GM18858 (cell line): Measurements from ENCODE around the gene MTCL1.

ENCODE experiments used
- ATAC-seq: cut with Tn5 transposase; IDR thresholded peaks from one replicate; pipeline ENCODE4 v1.9.1; 2021; ENCODE audit not compliant: unreplicated experiment

MTCL1 gene

DNA sequence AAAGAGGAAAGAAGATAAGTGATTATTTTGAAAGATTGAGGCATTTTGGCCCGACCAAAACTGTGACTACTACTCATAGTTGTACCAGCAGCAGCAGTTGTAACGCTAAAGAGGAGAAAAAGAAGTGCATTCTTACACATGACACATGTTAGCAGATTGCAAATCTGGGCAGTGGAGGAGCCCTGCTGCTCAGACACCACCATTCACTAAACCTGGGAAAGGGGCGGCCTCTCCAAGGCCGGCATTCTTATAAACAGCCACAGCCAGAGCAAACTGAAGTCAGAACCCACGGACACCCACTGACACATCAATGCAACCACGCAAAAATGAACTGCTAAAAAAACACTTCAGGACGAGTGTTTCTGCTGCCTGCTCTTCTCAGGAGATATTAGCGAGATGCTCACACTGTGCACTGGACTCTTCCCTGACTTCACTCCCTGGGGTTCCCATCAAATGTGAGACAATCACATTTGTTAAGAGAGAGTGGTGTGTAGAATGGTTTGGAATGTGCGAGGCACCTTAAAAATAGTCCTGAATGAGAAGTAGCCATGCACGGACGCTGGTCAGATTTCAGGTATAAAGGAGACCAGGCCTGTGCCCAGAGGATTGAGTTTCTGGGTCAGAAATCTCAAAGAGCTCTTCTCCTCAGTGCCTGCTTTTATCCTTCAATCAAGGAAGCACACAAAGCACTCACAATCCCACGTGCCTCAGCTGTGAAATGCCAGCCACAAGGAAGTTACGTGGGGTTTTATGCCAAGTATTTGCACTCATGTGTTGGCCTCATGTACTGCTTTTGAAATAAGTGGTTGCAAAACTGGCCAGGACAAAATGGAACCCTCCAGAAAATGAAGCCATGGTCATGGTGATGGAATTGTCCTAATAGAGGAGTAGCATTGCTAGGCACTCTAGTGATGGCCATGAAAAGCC is 83.4 kb downstream of the MTCL1 start:
- ATAC-seq, result no peak

DNA sequence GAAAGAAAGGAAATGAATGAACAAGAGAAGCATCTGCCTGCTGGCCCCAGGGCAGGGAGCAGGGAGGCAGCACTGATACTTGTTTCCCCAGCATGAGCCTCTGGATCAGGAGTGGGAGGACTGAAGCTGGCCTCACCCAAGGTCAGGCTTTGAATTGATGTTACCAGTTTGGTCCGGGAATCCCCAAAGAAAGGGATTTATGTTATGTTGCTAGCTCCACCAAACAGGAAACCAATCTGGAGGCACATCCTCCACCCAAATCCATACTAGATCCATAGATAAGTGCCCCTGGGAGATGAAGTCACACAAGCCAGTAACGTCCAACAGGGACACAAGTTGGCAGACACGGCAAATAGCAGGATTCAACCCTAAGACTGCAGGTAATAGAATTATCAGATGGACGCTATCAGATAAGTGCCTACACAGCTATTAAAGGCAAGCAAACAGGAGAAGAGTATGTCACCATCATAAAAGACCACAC is 85.9 kb downstream of the MTCL1 start:
- no peak for ATAC-seq

DNA sequence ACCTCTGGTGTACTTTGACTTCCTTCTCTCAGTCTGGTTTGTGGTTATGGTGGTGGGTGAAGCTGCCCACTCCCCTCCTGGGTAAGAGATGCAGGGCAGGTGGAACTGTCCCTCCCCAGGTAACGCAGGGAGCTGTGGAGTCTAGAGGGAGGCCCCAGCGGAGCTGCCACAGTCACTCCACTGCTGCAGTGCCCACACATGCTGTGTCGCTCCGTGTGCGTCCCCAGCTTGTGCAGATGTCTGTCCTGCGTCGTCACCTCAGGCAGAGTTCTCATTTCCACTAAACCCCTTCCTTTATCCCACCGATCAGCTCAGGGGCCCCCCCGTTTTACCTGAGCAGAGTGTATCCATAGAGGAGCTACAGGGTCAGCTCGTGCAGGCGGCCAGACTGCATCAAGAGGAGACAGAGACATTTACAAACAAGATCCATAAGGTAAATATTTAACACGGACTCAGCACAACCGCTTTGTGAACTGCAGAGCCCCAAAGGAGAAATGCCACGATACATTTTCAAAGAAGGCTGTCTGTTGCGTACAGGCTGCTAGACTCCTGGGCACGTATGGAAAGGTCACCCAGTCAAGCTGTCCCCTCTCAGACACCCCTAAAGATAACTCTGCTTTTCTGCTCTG is 87.4 kb downstream of the MTCL1 start:
- ATAC-seq, result no peak

DNA sequence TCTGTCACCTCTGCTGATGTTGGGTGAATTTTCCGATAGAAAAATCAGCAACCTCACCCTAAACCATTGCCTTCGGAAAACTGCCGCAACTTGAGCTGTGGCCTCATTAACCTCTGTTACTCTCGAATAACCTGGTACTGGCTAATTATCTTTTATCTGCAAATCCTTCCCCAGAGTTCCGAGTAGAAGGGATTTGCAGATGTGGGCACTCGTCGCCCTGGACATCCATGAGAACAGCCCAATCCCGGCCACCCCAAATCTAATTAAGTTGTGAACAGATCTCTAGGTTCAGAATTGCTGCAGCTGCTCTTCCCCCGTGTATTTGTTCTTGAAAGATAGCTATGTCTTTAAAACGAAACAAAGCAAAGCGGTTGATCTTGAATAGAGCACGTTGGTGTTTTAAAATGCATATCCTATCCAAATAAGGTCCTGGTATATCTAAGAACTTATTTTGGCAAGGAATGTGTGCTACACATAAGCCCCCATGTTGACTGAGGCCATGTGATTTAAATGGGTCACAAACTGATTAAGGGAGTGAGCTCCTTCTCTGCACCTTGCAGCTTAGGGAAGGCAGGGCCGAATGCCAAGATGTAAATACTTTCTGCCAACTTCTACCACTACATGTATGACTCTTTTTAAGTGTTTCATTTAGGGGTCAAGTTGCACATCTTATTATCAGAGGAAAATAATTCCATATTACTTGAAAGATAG is 88.2 kb downstream of the MTCL1 start:
- no peak for ATAC-seq

DNA sequence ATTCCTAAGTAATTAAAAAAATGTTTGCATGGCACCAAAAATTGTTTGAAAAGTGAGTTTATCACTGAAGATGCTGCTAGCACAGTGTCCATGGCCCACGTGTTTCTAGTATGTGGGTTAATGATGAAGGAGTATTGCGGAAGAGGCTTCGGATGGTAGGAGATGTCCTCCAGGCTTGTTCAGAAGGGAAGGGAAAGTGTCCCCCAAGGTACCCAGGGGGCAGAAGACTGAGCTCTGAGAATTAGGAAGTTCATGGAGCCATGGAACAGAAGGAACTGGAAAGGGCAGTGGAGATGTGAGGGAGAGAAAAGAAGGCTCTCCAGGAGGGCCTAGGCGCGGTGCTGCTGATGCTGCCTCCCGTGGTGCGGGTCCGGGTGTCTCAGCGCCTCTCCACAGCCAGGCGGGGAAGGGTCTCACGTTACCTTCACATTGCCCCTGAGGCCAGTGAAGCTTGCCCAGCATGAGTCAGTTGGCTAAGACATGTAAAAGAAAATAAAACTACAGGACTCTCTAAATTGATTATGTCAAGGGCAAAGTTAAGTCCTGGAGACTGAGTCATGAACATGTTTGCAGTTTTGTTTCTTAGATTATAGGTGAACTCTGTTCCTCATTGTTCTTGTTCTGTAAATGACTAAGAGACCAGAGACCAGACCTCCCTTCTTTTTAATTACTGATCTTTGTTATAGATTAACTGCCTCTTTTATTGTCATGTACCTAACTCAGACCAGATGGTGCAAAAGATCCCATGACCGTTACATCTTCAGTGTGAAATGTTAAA is 89.0 kb downstream of the MTCL1 start:
- ATAC-seq, result no peak

DNA sequence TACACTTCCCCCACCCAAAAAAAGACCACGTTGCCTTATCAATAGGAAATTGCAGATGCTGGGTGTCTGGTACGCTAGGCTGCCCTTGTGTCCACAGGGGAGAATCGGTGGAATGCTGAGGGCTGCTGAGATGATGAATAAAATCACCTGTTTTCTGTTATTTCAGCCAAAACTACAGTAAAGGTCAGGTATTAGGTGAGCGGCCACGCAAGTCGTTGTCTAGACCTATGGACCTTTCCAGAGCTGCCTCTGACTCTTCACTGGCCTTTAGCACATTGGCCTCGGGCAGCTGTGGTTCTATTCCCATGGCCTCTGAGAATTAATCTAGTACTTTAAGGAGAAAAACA is 89.6 kb downstream of the MTCL1 start:
- no peak for ATAC-seq

DNA sequence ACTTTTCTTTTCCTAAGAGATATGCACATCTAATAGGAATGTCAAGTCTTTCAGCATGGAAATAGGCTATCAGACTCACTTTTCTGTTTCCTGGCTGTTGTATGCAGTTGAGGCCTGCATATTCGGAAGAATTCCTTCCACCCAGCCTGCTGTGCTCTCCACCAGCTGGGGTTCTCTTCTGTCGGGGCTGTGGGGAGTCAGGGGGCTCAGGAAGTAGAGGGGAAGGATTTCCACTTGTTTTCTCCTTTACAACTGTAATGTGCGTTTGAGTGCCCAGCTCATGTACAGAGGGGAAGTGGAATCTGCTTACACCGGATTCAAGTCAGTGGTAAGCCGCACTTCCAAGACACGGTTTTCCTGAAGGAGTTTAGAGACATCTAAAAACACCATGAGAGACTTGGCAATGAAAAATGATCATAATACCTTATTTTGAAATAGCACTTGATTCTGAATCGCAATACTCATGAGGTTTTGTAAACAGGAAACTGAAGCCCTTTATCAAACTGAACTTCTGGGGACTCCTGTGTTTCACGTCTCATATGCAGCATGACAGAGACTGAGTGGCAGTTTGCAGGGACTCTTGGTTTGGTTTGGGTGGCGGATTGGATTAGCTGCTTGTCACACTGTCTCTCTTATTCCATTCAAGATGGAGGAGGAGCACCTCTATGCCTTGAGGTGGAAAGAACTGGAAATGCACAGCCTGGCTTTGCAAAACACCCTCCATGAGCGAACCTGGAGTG is 90.4 kb downstream of the MTCL1 start:
- no peak for ATAC-seq

DNA sequence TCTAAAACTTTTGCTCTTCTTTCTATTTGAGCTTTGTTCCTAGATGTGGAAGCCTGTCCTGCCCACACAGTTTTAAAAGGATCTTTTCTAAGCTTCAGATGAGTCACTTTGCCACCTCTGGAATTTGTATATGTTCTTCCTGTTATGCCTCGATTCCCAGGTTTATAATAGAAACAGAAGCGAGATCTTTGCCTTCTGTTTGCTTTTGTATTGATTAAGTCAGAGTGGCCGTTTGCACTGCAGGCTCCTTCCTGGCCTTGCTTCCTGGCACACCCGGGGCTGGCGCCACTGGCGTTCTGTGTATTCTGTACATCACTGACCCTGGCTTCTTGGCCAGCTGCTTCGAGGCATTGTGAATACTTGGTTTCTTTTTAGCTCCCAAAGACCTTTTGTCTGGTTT is 91.8 kb downstream of the MTCL1 start:
- no peak for ATAC-seq

DNA sequence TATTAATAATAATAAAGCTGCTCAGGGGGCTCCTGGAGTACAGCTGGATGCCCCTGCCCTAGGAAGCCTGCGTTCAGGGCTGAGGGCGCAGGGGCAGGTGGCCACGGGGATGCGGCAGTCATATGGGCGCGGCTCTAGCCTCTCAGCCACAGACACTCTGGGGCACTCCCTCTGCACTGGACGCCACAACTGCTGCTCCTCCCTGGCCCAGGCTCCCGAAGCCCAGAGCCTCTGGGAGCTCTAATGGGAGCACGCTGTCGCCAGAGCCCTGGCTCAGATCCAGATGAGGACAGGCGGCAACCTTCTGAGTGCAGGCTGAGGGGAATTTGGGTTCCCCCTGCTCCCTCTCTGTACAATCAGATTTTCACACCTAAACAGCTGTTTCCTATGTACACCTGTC is 93.6 kb downstream of the MTCL1 start:
- ATAC-seq, result no peak

DNA sequence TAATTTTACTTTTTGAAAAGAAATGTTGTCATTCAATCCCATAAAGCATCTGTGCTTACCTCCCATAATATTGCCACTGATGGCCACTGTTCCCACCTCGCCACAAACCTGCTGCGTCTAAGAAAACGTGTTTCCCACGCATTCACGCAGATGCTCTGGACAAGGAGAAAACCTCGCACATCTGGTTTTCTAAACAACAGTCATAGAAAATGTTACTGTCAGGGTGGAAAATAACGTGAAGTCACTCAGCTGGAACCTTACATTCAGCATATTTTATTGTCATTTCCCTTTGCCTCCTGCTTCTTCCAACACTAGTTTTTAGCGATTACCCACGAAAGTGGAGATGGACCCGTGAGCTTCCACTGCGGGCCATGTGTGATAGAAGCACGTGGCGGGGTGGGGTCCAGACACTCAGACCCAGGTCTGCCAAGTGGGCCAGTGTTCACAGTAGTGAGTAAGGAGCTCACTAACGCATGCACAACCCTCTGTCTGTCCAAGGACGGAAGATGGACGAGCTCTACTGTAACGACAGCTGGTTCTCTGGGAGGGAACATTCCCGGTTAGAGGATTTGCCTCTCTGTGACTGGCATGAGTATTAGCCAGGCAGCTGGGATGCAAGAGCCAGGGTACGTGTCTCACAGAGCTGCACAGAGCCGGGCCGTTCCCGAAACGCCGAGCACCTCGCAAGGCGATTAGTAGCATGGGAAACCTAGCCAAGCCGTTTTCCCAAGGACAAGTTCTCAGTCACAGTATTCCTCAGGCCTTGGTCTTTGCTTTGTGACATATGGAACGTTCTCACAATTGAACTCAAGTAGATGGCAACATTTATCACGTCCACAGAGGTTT is 94.5 kb downstream of the MTCL1 start:
- ATAC-seq, result no peak

DNA sequence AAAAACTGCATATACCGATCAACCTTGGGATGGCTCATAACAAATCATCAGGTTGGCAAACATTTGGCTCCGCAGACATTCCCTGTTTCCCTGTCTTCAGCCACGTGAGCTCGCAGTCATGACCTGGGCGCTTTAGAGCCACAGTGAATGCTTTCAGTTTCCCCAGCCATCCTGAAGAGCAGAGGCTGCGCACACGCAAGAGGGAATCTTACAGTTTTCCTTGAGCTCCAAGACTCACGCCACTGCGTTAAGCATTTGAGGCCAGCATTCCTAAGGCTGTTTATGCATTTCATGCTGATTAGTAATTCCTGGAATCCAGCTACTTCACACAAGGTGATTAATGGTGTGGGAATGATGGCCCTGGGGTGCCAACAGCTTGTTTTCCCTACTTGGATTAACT is 95.1 kb downstream of the MTCL1 start:
- ATAC-seq, result no peak

DNA sequence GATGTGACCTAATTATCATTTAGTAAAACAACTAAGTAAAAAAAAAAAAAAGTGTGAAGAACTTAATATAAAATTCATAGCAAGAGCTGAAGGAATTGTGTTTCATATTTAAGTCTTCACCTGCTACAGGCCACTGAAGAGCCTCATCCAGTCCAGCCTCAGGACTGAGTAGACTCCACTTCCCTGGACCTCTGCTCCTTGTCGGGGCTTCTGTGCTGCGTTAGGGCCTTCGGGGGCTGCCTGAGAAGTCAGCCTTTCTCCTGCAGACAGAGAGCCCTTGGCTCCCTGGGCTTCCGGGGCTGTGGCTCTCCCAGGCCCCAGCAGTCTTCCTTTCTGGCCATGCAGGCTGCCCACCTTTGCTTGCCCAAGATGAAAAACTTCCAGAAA is 95.5 kb downstream of the MTCL1 start:
- ATAC-seq, result no peak

DNA sequence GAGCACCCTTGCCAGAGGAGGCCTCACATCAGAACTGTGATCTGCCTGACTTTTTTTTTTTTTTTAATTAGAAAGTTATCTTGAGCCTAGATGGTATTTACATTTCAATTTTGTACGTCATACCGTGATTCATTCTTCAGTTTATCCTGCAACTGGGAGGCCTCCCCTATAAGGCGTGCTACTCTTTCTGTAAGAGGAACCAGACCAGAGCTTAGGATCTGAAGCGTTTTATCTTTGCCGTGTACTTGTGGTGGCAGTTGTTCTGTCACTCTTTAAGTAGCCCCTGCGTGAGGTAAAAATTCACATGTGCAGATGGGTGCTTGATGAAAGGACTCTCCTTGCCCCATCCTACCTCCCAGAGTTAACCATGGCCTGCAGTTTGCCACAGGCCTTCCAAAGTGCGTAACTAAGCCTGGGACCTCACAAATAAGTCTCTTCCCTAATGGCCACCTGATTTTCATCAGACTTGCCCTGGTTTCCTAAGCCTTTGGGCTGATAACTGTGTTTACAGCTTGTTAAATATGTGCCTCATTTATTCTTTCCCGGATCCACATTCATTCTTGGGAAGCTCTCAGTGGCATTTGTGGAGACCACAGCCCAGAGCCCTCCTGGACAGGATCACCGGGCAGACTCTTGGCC is 96.0 kb downstream of the MTCL1 start:
- ATAC-seq, result no peak

DNA sequence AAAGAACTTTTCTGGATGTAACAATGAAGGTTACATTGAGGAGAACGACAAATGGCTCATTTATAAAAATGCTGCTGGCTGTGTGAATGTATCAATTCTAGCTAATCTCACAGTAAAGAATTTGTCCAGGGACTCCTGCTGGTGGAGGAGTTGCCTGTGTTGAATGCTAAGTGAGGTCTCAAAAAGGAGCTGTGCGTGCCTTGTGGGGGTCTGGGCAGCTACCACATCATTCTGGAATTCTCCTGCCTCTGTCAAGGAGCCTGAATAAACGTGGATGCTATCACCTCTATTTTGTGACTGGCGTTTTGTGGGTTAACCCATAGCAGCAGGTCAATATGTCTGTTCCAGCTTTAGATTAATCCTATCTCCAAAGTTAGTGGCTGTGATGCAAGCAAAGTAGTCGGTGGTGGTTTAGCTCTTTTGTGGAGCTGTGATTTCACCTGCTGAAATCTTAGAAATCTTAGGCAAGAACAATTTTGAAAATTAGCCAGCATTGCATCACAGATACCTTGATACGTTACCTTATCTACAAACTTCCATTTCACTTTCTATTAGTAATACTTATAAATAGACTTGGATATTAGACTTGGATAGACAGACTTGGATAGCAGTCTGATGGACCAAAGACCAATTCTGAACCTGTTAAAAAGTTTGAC is 96.8 kb downstream of the MTCL1 start:
- ATAC-seq, result no peak

DNA sequence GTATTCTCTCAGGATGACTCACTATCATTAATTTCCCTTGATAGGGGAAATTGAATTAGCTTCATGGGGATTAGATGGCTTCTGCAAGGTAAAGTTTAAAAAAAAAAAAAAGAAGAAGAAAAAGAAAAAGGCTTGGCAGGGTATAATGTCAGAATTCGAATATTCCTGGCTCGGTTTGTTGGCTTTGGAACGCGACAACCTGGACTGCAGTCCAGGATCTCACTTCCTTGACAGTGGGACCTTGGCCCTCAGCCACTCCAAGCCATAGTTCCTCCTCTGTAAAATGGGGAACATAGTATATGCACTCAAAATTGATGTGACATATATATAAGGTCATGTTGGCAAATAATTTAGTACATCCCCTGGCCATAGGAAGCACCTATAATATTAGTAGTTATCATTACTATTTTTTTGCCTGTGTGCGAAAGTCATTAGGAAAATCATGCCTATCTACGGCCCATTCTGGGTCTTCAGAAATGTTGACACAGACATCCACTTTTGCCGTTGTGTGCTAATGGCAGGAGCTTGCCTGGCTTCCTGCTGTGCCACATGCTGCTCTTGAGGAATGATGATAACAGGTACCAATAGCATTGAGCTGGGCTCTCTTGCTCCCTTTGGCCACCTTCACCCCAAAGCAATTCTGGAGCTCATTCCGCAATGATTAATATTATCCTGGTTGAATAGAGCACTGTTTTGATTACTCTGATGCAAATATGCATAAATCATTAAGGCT is 97.9 kb downstream of the MTCL1 start:
- no peak for ATAC-seq

DNA sequence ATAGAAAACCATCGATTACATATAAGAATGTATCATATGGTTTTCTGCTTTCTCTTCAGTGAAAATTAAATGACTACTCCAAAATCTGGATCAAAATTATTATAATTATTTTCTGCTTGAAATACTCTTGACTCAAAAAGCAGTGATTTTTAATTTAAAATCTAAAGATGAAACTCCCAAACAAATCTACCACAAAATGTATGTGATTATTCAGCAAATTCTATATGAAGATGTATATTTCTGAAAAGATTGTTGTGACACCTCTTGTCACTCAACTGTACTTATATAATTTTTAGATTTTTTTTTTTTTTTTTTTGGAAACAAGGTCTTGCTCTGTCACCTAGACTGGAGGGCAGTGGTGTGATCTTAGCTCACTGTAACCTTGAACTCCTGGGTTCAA is 98.6 kb downstream of the MTCL1 start:
- ATAC-seq, result no peak

DNA sequence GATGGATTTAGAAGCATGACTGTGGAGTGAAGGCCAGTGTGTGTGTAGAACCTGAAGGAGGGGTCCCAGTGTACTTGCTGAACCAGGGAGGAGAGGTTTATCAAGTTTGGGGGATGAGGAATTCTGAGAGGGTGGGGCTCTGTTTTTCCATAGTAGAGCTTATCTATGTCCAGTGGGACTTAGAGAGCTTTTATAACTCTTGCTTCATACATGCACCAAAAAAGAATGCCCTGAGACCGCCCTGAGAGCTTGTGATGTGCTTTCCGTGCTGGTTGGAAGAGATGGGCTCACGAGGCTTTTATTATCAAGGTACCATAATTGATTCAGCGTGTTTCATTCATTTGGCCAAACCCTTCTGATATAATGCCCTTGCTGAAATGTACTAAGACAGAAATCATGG is 100.2 kb downstream of the MTCL1 start:
- no peak for ATAC-seq
